ENCODE measurements around the gene CA11. TPM values are rescaled to one million over a fixed set of nuclear protein-coding genes. Genes with fewer than 3 reads are reported as not detected.

CA11 gene
- total and polyA plus RNA-seq, 9 of the 15 experiments (the other 6 are each of a cell fraction or from before 2014, with no cell fraction given), result 2.9 to 19.9 (median 8.3) TPM

DNA sequence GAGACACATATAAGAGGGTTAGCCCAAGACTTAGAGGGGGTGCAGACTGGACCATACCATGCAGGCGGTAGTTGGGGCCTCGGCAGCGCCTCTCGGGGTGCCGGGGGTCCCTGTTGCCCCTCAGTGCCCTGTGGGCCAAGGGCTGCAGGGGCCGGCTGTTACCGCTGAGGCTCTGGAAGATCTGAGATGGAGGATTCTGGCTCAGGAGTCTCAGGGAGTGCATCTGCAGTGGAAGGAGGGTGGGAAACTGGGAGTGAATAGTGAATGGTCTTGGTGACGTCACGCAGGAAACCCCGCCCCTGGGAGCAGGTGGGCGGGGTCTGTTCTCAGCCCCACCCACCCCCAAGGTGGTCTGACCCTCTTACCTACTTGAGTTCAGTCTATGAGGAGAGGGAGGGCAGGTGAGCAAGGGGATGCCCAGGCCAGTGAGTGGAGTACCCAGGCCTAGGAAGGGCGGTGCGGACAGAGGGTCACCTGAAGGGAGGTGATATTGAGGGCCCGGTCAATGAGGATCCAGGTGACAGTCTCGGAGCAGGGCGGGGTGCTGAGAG lies 7.1 kb downstream of the CA11 start (continued):
- TF ChIP-seq RBFOX2 (IDR thresholded peaks at IDR 0.05; ENCODE audit: low read depth, low read length), result peak; percentile 1; the same call in 1 of the 2 replicates
- TF ChIP-seq TAL1 (IDR thresholded peaks at IDR 0.05), result no peak
- TF ChIP-seq CREM (IDR thresholded peaks at IDR 0.05; ENCODE audit: low read depth), result peak; percentile 90
- TF ChIP-seq CREB1 (IDR thresholded peaks at IDR 0.05), result peak; percentile 69
- TF ChIP-seq CREB1 (CRISPR knock-in tag; IDR thresholded peaks at IDR 0.05), result peak; percentile 85
- no peak for TF ChIP-seq YBX1 (IDR thresholded peaks at IDR 0.05)
- TF ChIP-seq ZNF512 (tag; IDR thresholded peaks at IDR 0.05), result 0 out of 2 replicates have a peak, but pooled peaks have one; percentile 5
- peak; percentile 63 for TF ChIP-seq ZBTB12 (CRISPR knock-in tag; IDR thresholded peaks at IDR 0.05)
- TF ChIP-seq NRF1 (conservative IDR thresholded peaks at IDR 0.05 in 1 of 2, IDR thresholded peaks at IDR 0.05 in 1 of 2), result peak in 1 of 2 experiments; percentile 11; a peak in 1 of 4 replicates
- TF ChIP-seq, protein P1, sequence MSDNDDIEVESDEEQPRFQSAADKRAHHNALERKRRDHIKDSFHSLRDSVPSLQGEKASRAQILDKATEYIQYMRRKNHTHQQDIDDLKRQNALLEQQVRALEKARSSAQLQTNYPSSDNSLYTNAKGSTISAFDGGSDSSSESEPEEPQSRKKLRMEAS (CRISPR knock-in tag; IDR thresholded peaks at IDR 0.05), result peak; percentile 60; the same call in 1 of the 2 replicates
- TF ChIP-seq FOXP1 (CRISPR knock-in tag; IDR thresholded peaks at IDR 0.05), result peak; percentile 68; the same call in 1 of the 2 replicates
- TF ChIP-seq PHF8 (IDR thresholded peaks at IDR 0.05; ENCODE audit: borderline replicate concordance, low read length), result peak; percentile 33; the same call in 1 of the 2 replicates
- no peak for TF ChIP-seq MBD2 (IDR thresholded peaks at IDR 0.05; ENCODE audit: borderline replicate concordance, low read depth)
- TF ChIP-seq SMAD4 (CRISPR knock-in tag; conservative IDR thresholded peaks at IDR 0.05), result no peak
- TF ChIP-seq ZNF316 (IDR thresholded peaks at IDR 0.05), result no peak
- peak; percentile 21; the same call in 1 of the 2 replicates for TF ChIP-seq EGR1 (conservative IDR thresholded peaks at IDR 0.05)
- TF ChIP-seq, protein P2, sequence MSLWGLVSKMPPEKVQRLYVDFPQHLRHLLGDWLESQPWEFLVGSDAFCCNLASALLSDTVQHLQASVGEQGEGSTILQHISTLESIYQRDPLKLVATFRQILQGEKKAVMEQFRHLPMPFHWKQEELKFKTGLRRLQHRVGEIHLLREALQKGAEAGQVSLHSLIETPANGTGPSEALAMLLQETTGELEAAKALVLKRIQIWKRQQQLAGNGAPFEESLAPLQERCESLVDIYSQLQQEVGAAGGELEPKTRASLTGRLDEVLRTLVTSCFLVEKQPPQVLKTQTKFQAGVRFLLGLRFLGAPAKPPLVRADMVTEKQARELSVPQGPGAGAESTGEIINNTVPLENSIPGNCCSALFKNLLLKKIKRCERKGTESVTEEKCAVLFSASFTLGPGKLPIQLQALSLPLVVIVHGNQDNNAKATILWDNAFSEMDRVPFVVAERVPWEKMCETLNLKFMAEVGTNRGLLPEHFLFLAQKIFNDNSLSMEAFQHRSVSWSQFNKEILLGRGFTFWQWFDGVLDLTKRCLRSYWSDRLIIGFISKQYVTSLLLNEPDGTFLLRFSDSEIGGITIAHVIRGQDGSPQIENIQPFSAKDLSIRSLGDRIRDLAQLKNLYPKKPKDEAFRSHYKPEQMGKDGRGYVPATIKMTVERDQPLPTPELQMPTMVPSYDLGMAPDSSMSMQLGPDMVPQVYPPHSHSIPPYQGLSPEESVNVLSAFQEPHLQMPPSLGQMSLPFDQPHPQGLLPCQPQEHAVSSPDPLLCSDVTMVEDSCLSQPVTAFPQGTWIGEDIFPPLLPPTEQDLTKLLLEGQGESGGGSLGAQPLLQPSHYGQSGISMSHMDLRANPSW (CRISPR knock-in tag; IDR thresholded peaks at IDR 0.05), result peak; percentile 18; the same call in 1 of the 2 replicates
- TF ChIP-seq FOXJ3 (CRISPR knock-in tag; IDR thresholded peaks at IDR 0.05), result no peak
- TF ChIP-seq RB1 (IDR thresholded peaks at IDR 0.05; ENCODE audit: low read depth), result peak; percentile 52; the same call in 1 of the 2 replicates
- 0 out of 2 replicates have a peak, but pooled peaks have one; percentile 2 for TF ChIP-seq HDGF (IDR thresholded peaks at IDR 0.05)
- TF ChIP-seq ZBTB7A (IDR thresholded peaks at IDR 0.05; ENCODE audit: borderline replicate concordance, control insufficient read depth, low read depth, low read length), result peak; percentile 87; the same call in 1 of the 2 replicates
- TF ChIP-seq KHSRP (IDR thresholded peaks at IDR 0.05), result peak; percentile 83
- TF ChIP-seq POLR2A (conservative IDR thresholded peaks at IDR 0.05), result peak; percentile 61
- TF ChIP-seq GABPA (tag; conservative IDR thresholded peaks at IDR 0.05; ENCODE audit: low read depth), result 0 out of 2 replicates have a peak, but pooled peaks have one; percentile 1
- TF ChIP-seq FOXK1 (CRISPR knock-in tag; IDR thresholded peaks at IDR 0.05; ENCODE audit: borderline replicate concordance), result 0 out of 2 replicates have a peak, but pooled peaks have one; percentile 20
- TF ChIP-seq CCNT2 (IDR thresholded peaks at IDR 0.05; ENCODE audit: borderline replicate concordance, extremely low read depth, insufficient read length, low read depth, low read length), result peak; percentile 32

Measured in K562 (cell line).